Common myeloid progenitor, CD34-positive (primary cell): ENCODE data around the gene CCL26. TPM values are rescaled to one million over a fixed set of nuclear protein-coding genes. Genes with fewer than 3 reads are reported as not detected.

Source experiments
- CTCF ChIA-PET: fragments of 350-600 bp; sonication (Branson Sonifier 250); formaldehyde crosslinking; loops from one replicate; lab custom pipeline; 2021; ENCODE audit warnings: antibody characterized with exemption; lab: Charles Lee
- POLR2A ChIA-PET: fragments of 350-600 bp; sonication (Branson Sonifier 250); formaldehyde crosslinking; loops from one replicate; lab custom pipeline; 2021; ENCODE audit warnings: antibody characterized with exemption; lab: Charles Lee
- DNase-seq, 3 donors: peaks; one replicate each; pipeline versions ENCODE4 v3.0.0 to v3.0.0-alpha.2; 2013
- H3K27ac ChIP-seq, 2 experiments: 1 replicate in 1 of 2; 2 replicates in 1 of 2; pipeline ENCODE4 v1.7.0; 2013; ENCODE audit warnings: inconsistent platforms in 2 of 2, low read length in 2 of 2, mild to moderate bottlenecking in 2 of 2, low read depth in 1 of 2, moderate library complexity in 1 of 2; ENCODE audit not compliant: severe bottlenecking in 2 of 2, insufficient read depth in 1 of 2, poor library complexity in 1 of 2
- H3K27me3 ChIP-seq, 5 experiments: replicated peaks in 2 of 5; 1 replicate in 3 of 5; 2 replicates in 2 of 5; pipeline versions ENCODE4 v1.6.1 to v1.7.0; 2013; ENCODE audit warnings: low read length in 4 of 5, mild to moderate bottlenecking in 2 of 5, moderate library complexity in 2 of 5, inconsistent platforms in 1 of 5; ENCODE audit not compliant: insufficient read depth in 5 of 5, control insufficient read depth in 4 of 5
- H3K36me3 ChIP-seq, 4 experiments: 1 replicate in 2 of 4; 2 replicates in 2 of 4; pipeline versions ENCODE4 v1.6.1 to v1.7.0; 2013; ENCODE audit warnings: low read length in 3 of 4, control low read depth in 1 of 4, mild to moderate bottlenecking in 1 of 4; ENCODE audit not compliant: control insufficient read depth in 4 of 4, insufficient read depth in 4 of 4
- H3K4me1 ChIP-seq, 4 experiments: 1 replicate in 3 of 4; 2 replicates in 1 of 4; pipeline versions ENCODE4 v1.6.1 to v1.7.1; 2013; ENCODE audit warnings: low read length in 3 of 4, mild to moderate bottlenecking in 3 of 4, control low read depth in 1 of 4, inconsistent platforms in 1 of 4, moderate library complexity in 1 of 4; ENCODE audit not compliant: control insufficient read depth in 4 of 4, insufficient read depth in 4 of 4; ENCODE audit errors: control extremely low read depth in 1 of 4
- H3K4me3 ChIP-seq, 7 experiments: 1 replicate in 4 of 7; 2 replicates in 3 of 7; pipeline versions ENCODE4 v1.5.1 to v1.7.0; 2013; ENCODE audit warnings: mild to moderate bottlenecking in 7 of 7, low read length in 6 of 7, moderate library complexity in 6 of 7, inconsistent platforms in 2 of 7, low read depth in 2 of 7, control low read depth in 1 of 7; ENCODE audit not compliant: insufficient read depth in 4 of 7, control insufficient read depth in 1 of 7; ENCODE audit errors: extremely low read depth in 1 of 7
- H3K9me3 ChIP-seq, 5 experiments: 1 replicate in 4 of 5; 2 replicates in 1 of 5; pipeline versions ENCODE4 v1.6.1 to v1.7.1; 2013; ENCODE audit warnings: low read length in 4 of 5, mild to moderate bottlenecking in 2 of 5, inconsistent platforms in 1 of 5, low read depth in 1 of 5, moderate library complexity in 1 of 5; ENCODE audit not compliant: control insufficient read depth in 4 of 5, insufficient read depth in 2 of 5; ENCODE audit errors: control extremely low read depth in 1 of 5
- WGBS: methylation state at CpG from one replicate; pipeline ENCODE4 v1.1.5; 2013; ENCODE audit not compliant: insufficient coverage; 5-methylcytosine and 5-hydroxymethylcytosine counted together
- polyA plus RNA-seq: library from polyadenylated mRNA; unstranded; fragments of 120-200 nt; gene quantifications from one replicate; pipeline ENCODE4 v1.2.1, GENCODE V29; 2013

The CCL26 gene
- polyA plus RNA-seq: not detected

- DNase-seq: no peak
- Histone ChIP-seq H3K27me3 (no peaks in the 10 kb centered on the region), H3K36me3 (no peaks in the 10 kb centered on the region), H3K9me3 (no peaks in the 10 kb centered on the region), H3K27ac (no peak within 1 kb of the TSS), H3K4me1 (no peaks in the 10 kb centered on the region), H3K4me3 (no peak within 1 kb of the TSS)
- CTCF ChIA-PET: interaction anchor here (1.6 kb wide), 1 partner anchor 10 kb away, joined by 9 read pairs; no protein-coding TSS in a partner anchor
- POLR2A ChIA-PET: no interaction called here
- WGBS: 92% methylated on average over 8 of the region's 9 CpGs
These were observed at the start of gene CCL26 for GRCh38 chr7:75772081-75773077. Gene CCL26, minus strand, starts transcription at chr7:75772211. Its CDS starts 35 bp downstream, at chr7:75772176.

GRCh38 chr7:75820688-75821087 lies 48.7 kb upstream of the CCL26 start:
- H3K4me1 ChIP-seq: no peaks in the 10 kb centered on the region
- H3K9me3 ChIP-seq: no peaks in the 10 kb centered on the region
- H3K27me3 ChIP-seq: no peaks in the 10 kb centered on the region
- no peak for DNase-seq
- no peak overlapping the region for H3K4me3 ChIP-seq
- H3K36me3 ChIP-seq: no peaks in the 10 kb centered on the region
- no CpG with 5 or more reads among the region's 1 CpG for WGBS
- POLR2A ChIA-PET: no interaction called here
- CTCF ChIA-PET: no interaction called here
- no peak overlapping the region for H3K27ac ChIP-seq

- Histone ChIP-seq H3K4me3 (no peak overlapping the region), H3K36me3 (no peaks in the 10 kb centered on the region), H3K27me3 (peaks cover 0 to 2% (median 0%) of the 10 kb centered on the region in 5 experiments), H3K27ac (no peak overlapping the region), H3K4me1 (no peaks in the 10 kb centered on the region), H3K9me3 (no peaks in the 10 kb centered on the region)
- DNase-seq: no peak
- CTCF ChIA-PET: no interaction called here
- POLR2A ChIA-PET: no interaction called here
- WGBS: 90% methylated on average over 2 of the region's 2 CpGs
These were observed 47.7 kb upstream of the CCL26 start for GRCh38 chr7:75819711-75820110.

GRCh38 chr7:75818472-75818871 lies 46.5 kb upstream of the CCL26 start:
- DNase-seq: no peak
- no peak overlapping the region for H3K4me3 ChIP-seq
- CTCF ChIA-PET: no interaction called here
- H3K4me1 ChIP-seq: peaks cover 0 to 6% (median 4%) of the 10 kb centered on the region in 4 experiments
- H3K36me3 ChIP-seq: no peaks in the 10 kb centered on the region
- no peak overlapping the region for H3K27ac ChIP-seq
- WGBS: 0% methylated on average over 1 of the region's 5 CpGs
- POLR2A ChIA-PET: no interaction called here
- no peaks in the 10 kb centered on the region for H3K9me3 ChIP-seq
- H3K27me3 ChIP-seq: peaks cover 0 to 6% (median 0%) of the 10 kb centered on the region in 5 experiments

GRCh38 chr7:75817116-75817515 lies 45.1 kb upstream of the CCL26 start:
- CTCF ChIA-PET: no interaction called here
- no peak for DNase-seq
- 94% methylated on average over 3 of the region's 6 CpGs for whole genome bisulfite sequencing

GRCh38 chr7:75815418-75816064 lies 43.5 kb upstream of the CCL26 start:
- CTCF ChIA-PET: no interaction called here
- Histone ChIP-seq H3K27ac (no peak overlapping the region), H3K4me3 (no peak overlapping the region), H3K4me1 (peaks cover 0 to 11% (median 7%) of the 10 kb centered on the region in 4 experiments), H3K36me3 (no peaks in the 10 kb centered on the region), H3K9me3 (no peaks in the 10 kb centered on the region), H3K27me3 (peaks cover 0 to 6% (median 0%) of the 10 kb centered on the region in 5 experiments)
- WGBS: 84% methylated on average over 9 of the region's 10 CpGs
- POLR2A ChIA-PET: interaction anchor here (0.6 kb wide), 1 partner anchor 215 kb away, joined by 3 read pairs; no protein-coding TSS in a partner anchor
- no peak for DNase-seq

More at GRCh38 chr7:75817116-75817515, 45.1 kb upstream of the CCL26 start:
- POLR2A ChIA-PET: no interaction called here
- H3K36me3 ChIP-seq: no peaks in the 10 kb centered on the region
- no peak overlapping the region for H3K4me3 ChIP-seq
- H3K4me1 ChIP-seq: peaks cover 0 to 11% (median 7%) of the 10 kb centered on the region in 4 experiments
- no peak overlapping the region for H3K27ac ChIP-seq
- H3K27me3 ChIP-seq: peaks cover 0 to 6% (median 0%) of the 10 kb centered on the region in 5 experiments
- H3K9me3 ChIP-seq: no peaks in the 10 kb centered on the region
